Epithelial cell of esophagus (primary cell): ENCODE data around the gene RXRA.

Source experiments
- DNase-seq: peaks from one replicate; pipeline ENCODE4 v3.0.0; 2010; ENCODE audit warnings: low read depth
- H3K4me3 ChIP-seq: 2 replicates; pipeline ENCODE4 v1.5.1; 2011; ENCODE audit warnings: mild to moderate bottlenecking, low read length, control low read depth
- CTCF ChIP-seq: IDR thresholded peaks from 2 replicates; pipeline ENCODE4 v1.5.1; 2011; ENCODE audit warnings: low read depth, mild to moderate bottlenecking, low read length, control low read depth, inconsistent platforms; ENCODE audit not compliant: insufficient read depth; ENCODE audit errors: missing control alignments

Gene RXRA

GRCh38 chr9:134360897-134361296, 34.6 kb downstream of the RXRA start:
- DNase-seq: no peak
- TF ChIP-seq CTCF: no peak
- H3K4me3 ChIP-seq: no peak overlapping the region

GRCh38 chr9:134361426-134361825, 35.2 kb downstream of the RXRA start:
- H3K4me3 ChIP-seq: no peak overlapping the region
- no peak for DNase-seq
- no peak for TF ChIP-seq CTCF

- DNase-seq: no peak
- H3K4me3 ChIP-seq: no peak overlapping the region
- TF ChIP-seq CTCF: no peak
These were observed 35.7 kb downstream of the RXRA start for GRCh38 chr9:134361843-134362414.

- TF ChIP-seq CTCF: no peak
- DNase-seq: no peak
- no peak overlapping the region for H3K4me3 ChIP-seq
These were observed 37.2 kb downstream of the RXRA start for GRCh38 chr9:134363450-134363849.

GRCh38 chr9:134364391-134365114, 38.3 kb downstream of the RXRA start:
- DNase-seq: no peak
- no peak overlapping the region for H3K4me3 ChIP-seq
- TF ChIP-seq CTCF: no peak

- H3K4me3 ChIP-seq: no peak overlapping the region
- no peak for TF ChIP-seq CTCF
- DNase-seq: no peak
These were observed 38.9 kb downstream of the RXRA start for GRCh38 chr9:134365115-134365596.

- no peak overlapping the region for H3K4me3 ChIP-seq
- DNase-seq: peak; percentile 67
- TF ChIP-seq CTCF: peak; percentile 25
These were observed 39.6 kb downstream of the RXRA start for GRCh38 chr9:134365791-134366222.
